ENCODE data around the gene PPA1.

GRCh38 chr10:70188768-70189167, 44.5 kb downstream of the PPA1 start:
- TF ChIP-seq, protein P1, sequence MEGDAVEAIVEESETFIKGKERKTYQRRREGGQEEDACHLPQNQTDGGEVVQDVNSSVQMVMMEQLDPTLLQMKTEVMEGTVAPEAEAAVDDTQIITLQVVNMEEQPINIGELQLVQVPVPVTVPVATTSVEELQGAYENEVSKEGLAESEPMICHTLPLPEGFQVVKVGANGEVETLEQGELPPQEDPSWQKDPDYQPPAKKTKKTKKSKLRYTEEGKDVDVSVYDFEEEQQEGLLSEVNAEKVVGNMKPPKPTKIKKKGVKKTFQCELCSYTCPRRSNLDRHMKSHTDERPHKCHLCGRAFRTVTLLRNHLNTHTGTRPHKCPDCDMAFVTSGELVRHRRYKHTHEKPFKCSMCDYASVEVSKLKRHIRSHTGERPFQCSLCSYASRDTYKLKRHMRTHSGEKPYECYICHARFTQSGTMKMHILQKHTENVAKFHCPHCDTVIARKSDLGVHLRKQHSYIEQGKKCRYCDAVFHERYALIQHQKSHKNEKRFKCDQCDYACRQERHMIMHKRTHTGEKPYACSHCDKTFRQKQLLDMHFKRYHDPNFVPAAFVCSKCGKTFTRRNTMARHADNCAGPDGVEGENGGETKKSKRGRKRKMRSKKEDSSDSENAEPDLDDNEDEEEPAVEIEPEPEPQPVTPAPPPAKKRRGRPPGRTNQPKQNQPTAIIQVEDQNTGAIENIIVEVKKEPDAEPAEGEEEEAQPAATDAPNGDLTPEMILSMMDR (IDR thresholded peaks at IDR 0.05), result no peak
- TF ChIP-seq POLR2A (IDR thresholded peaks at IDR 0.05), result no peak
- TF ChIP-seq POLR2AphosphoS5 (IDR thresholded peaks at IDR 0.05), result no peak

All from sigmoid colon (tissue), 4 donors.